ENCODE results near the gene ABCB11. TPM values are rescaled to one million over a fixed set of nuclear protein-coding genes. Genes with fewer than 3 reads are reported as not detected.

ABCB11 gene
- total and polyA plus RNA-seq, 9 of the 15 experiments (the other 6 are each of a cell fraction or from before 2014, with no cell fraction given): 0.04 to 0.51 (median 0.10) TPM; not detected in 1

DNA sequence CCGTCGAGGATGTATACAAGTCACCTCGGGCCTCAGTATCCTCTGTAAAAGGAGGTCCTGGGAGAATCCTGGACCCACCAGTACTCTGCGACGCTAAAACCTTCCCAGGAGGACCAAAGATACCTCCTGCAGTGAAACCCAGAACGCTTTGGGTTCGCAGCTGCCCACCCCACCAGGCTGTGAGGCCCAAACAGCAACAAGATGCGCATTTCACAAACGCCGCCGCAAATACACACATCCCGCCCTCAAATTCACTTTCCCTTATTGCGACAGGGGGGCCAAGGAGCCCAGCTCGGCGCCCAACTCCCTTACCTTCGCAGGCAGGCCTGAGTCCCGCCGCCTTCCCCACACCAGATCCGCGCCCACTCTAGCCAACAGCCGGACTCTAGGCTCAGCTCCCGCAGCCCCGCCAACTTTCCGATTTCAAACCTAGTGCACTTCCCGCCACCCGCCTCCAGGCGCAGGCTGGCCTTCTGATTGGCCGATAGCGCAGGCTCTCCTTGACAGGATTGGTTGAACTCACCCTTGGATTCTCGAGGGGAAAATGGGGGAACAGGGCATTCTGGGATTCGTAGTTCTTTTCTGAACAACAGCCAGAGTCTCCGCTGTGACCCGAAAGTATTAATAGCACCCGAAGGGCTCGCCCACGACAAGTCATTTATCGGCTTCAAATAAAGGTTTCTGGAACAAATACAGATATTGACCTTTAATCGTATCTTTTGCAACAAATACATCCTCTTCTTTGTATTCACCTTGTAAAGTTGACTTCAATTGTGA is 140.9 kb downstream of the ABCB11 start, which contains the start of gene SPC25 (continued):
- TF ChIP-seq RBM17 (IDR thresholded peaks at IDR 0.05; ENCODE audit: borderline replicate concordance, low read depth, low read length): no peak
- no peak for TF ChIP-seq KLF16 (IDR thresholded peaks at IDR 0.05)
- TF ChIP-seq ZBTB9 (CRISPR knock-in tag; IDR thresholded peaks at IDR 0.05): no peak
- TF ChIP-seq FOXK2 (conservative IDR thresholded peaks at IDR 0.05 in 1 of 2, IDR thresholded peaks at IDR 0.05 in 1 of 2; ENCODE audit: low read depth in 2 of 2): peak; percentile 51 to 53; a peak in 3 of 4 replicates
- TF ChIP-seq TAF9B (IDR thresholded peaks at IDR 0.05; ENCODE audit: partially characterized antibody): peak; percentile 67
- TF ChIP-seq NR2C1 (IDR thresholded peaks at IDR 0.05): peak; percentile 88
- TF ChIP-seq NR2C1 (tag; IDR thresholded peaks at IDR 0.05): peak; percentile 94
- no peak for TF ChIP-seq GTF3C2 (IDR thresholded peaks at IDR 0.05; ENCODE audit: borderline replicate concordance, extremely low read depth, insufficient read length)
- no peak for TF ChIP-seq NR3C1 (CRISPR knock-in tag; IDR thresholded peaks at IDR 0.05)
- no peak for TF ChIP-seq BRF1 (IDR thresholded peaks at IDR 0.05; ENCODE audit: borderline replicate concordance, extremely low read depth, insufficient read length)
- TF ChIP-seq, protein P1, sequence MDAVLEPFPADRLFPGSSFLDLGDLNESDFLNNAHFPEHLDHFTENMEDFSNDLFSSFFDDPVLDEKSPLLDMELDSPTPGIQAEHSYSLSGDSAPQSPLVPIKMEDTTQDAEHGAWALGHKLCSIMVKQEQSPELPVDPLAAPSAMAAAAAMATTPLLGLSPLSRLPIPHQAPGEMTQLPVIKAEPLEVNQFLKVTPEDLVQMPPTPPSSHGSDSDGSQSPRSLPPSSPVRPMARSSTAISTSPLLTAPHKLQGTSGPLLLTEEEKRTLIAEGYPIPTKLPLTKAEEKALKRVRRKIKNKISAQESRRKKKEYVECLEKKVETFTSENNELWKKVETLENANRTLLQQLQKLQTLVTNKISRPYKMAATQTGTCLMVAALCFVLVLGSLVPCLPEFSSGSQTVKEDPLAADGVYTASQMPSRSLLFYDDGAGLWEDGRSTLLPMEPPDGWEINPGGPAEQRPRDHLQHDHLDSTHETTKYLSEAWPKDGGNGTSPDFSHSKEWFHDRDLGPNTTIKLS (IDR thresholded peaks at IDR 0.05; ENCODE audit: borderline replicate concordance, low read depth): peak; percentile 92
- TF ChIP-seq HDAC3 (IDR thresholded peaks at IDR 0.05; ENCODE audit: borderline replicate concordance, partially characterized antibody): peak; percentile 34
- no peak for TF ChIP-seq ZBTB7A (IDR thresholded peaks at IDR 0.05; ENCODE audit: borderline replicate concordance, control insufficient read depth, low read depth, low read length)
- peak; percentile 46; the same call in 1 of the 2 replicates for TF ChIP-seq PKNOX1 (IDR thresholded peaks at IDR 0.05)
- TF ChIP-seq PHTF2 (CRISPR knock-in tag; IDR thresholded peaks at IDR 0.05): peak; percentile 66; the same call in 1 of the 2 replicates
- peak; percentile 100 for TF ChIP-seq E2F4 (CRISPR knock-in tag; IDR thresholded peaks at IDR 0.05; ENCODE audit: low read depth)
- 0 out of 2 replicates have a peak, but pooled peaks have one; percentile 57 for TF ChIP-seq GTF2F1 (IDR thresholded peaks at IDR 0.05; ENCODE audit: low read depth, low read length)
